H1 (cell line): Measurements from ENCODE around the gene PBX1. TPM values are rescaled to one million over a fixed set of nuclear protein-coding genes. Genes with fewer than 3 reads are reported as not detected.

ENCODE experiments used
- ASH2L ChIP-seq: fragments of 200-600, 300-600 bp; sonication (generic); IDR thresholded peaks from one replicate; pipeline ENCODE4 v1.7.1; 2017; ENCODE audit warnings: low read length
- CEBPB ChIP-seq: IDR thresholded peaks from 2 replicates; pipeline ENCODE4 v1.6.1; 2012; ENCODE audit warnings: low read depth, low read length
- FOSL1 ChIP-seq: IDR thresholded peaks from 2 replicates; pipeline ENCODE4 v1.6.1; 2011; ENCODE audit warnings: mild to moderate bottlenecking, low read depth, low read length, moderate library complexity; ENCODE audit not compliant: insufficient read depth
- PHF8 ChIP-seq: fragments of 200-600 bp; sonication (generic); conservative IDR thresholded peaks from 2 replicates; pipeline ENCODE4 v1.7.1; 2012; ENCODE audit warnings: low read depth, mild to moderate bottlenecking, inconsistent platforms, low read length, moderate library complexity
- POLR2A ChIP-seq, 2 experiments: IDR thresholded peaks; 1 replicate in 1 of 2; 2 replicates in 1 of 2; pipeline ENCODE4 v1.6.1; 2011; ENCODE audit warnings: low read depth in 2 of 2, low read length in 2 of 2, mild to moderate bottlenecking in 2 of 2; ENCODE audit errors: control extremely low read depth in 1 of 2
- RBBP5 ChIP-seq: IDR thresholded peaks from 2 replicates; pipeline ENCODE4 v1.7.1; 2012; ENCODE audit warnings: low read depth, mild to moderate bottlenecking, inconsistent platforms, low read length, moderate library complexity, borderline replicate concordance
- SIX5 ChIP-seq: IDR thresholded peaks from 2 replicates; pipeline ENCODE4 v1.6.1; 2011; ENCODE audit warnings: mild to moderate bottlenecking, low read depth, low read length
- SP4 ChIP-seq: IDR thresholded peaks from 2 replicates; pipeline ENCODE4 v1.6.1; 2012; ENCODE audit warnings: low read length, inconsistent platforms
- TAF7 ChIP-seq: optimal IDR thresholded peaks from 2 replicates; pipeline ENCODE3; 2011; ENCODE audit warnings: low read depth, mild to moderate bottlenecking, inconsistent platforms, low read length, moderate library complexity, borderline replicate concordance
- polyA plus RNA-seq, 7 experiments: library from polyadenylated mRNA; depleted of rRNA in 3 of 7; stranded (reverse) in 5 of 7; unstranded in 2 of 7; fragments of >200 nt in 5 of 7; fragments of 200-250 nt in 2 of 7; gene quantifications; 1 replicate in 5 of 7; 2 replicates in 1 of 7; 4 replicates in 1 of 7; pipeline versions ENCODE4 v1.2.1 to v1.2.3, GENCODE V29; 2011 to 2013; ENCODE audit warnings: missing spikeins in 2 of 7, mixed read lengths in 2 of 7
- total RNA-seq: library from RNA; stranded (reverse); fragmentation: NEBNext Ultra II Directional; extraction: Animal tissue kit (Norgen Biotek cat#: 25700); gene quantifications from 2 replicates; pipeline ENCODE4 v1.2.1, GENCODE V29; 2021

Gene PBX1
- total and polyA plus RNA-seq, 2 of the 8 experiments (the other 6 are each of a cell fraction or from before 2014, with no cell fraction given) = 87.4 to 124 TPM

DNA sequence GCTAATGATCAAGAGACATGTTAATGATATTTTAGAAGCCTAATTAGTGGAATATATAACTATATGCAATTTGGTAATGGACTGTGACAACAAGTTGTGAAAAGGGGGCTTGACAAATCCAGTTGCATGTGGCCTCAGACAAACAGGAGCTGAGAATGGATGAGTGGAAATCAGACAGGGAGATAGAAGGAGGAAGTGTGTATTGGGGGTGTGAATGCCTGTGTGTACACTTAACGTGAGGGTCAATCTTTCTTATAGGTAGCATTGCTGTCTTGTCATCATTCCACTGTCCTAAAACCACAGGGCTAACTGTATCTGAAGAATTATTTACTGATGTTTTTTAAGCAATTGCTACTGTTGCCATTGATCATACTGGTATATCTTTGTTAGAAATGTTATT lies 64.8 kb downstream of the PBX1 start (continued):
- TF ChIP-seq TAF7 (no peak), POLR2A (IDR thresholded peaks at IDR 0.05; ENCODE audit: control extremely low read depth in 1 of 2, low read depth in 2 of 2, low read length in 2 of 2) (no peak), RBBP5 (no peak), PHF8 (no peak), SP4 (no peak), CEBPB (no peak), SIX5 (no peak), FOSL1 (no peak), ASH2L (no peak)
- TF ChIP-seq, all 59 proteins: peak for 0
